Endothelial cell of umbilical vein (primary cell): ENCODE results near the gene CYFIP1. TPM values are rescaled to one million over a fixed set of nuclear protein-coding genes. Genes with fewer than 3 reads are reported as not detected.

ENCODE experiments used
- BruUV-seq: library from RNA; stranded (reverse); fragments of 400-500 nt; replicated peaks from 2 replicates; lab custom pipeline; 2021; lab: Mats Ljungman, UMichigan
- CTCF ChIA-PET: fragments of 300-600, 350-600 bp; sonication (Branson Sonifier 250); formaldehyde crosslinking; loops from one replicate; lab custom pipeline; 2021; ENCODE audit warnings: antibody characterized with exemption, inconsistent platforms; lab: Charles Lee
- POLR2A ChIA-PET: fragments of 300-600, 350-600 bp; sonication (Branson Sonifier 250); formaldehyde crosslinking; loops from one replicate; lab custom pipeline; 2021; ENCODE audit warnings: antibody characterized with exemption, inconsistent platforms; lab: Charles Lee
- DNase-seq: peaks from one replicate; pipeline ENCODE4 v3.0.0-alpha.2; 2011; ENCODE audit warnings: low read depth, low spot score
- FAIRE-seq: peaks from 2 replicates; lab custom pipeline; 2011; peaks lifted over from hg19 to GRCh38; lab: Jason Lieb, UNC
- H2AFZ ChIP-seq: 2 replicates; pipeline ENCODE4 v1.6.0; 2012; ENCODE audit warnings: low read depth, low read length, control low read depth, inconsistent platforms
- H3K27ac ChIP-seq: 2 replicates; pipeline ENCODE4 v1.5.1; 2011; ENCODE audit warnings: low read depth, mild to moderate bottlenecking, control low read depth, low read length, moderate library complexity; ENCODE audit not compliant: insufficient read depth
- H3K27me3 ChIP-seq, 2 experiments: 2 replicates each; pipeline versions ENCODE4 v1.6.0 to v1.6.1; 2011; ENCODE audit warnings: low read length in 2 of 2, mixed read lengths in 1 of 2; ENCODE audit not compliant: control insufficient read depth in 2 of 2, insufficient read depth in 2 of 2
- H3K36me3 ChIP-seq, 2 experiments: 2 replicates in 1 of 2; 3 replicates in 1 of 2; pipeline ENCODE4 v1.5.1; 2011; ENCODE audit warnings: low read length in 2 of 2, mild to moderate bottlenecking in 1 of 2, moderate library complexity in 1 of 2; ENCODE audit not compliant: control insufficient read depth in 2 of 2, insufficient read depth in 2 of 2; ENCODE audit errors: extremely low read depth in 1 of 2
- H3K4me1 ChIP-seq: 3 replicates; pipeline ENCODE4 v1.5.1; 2011; ENCODE audit warnings: mild to moderate bottlenecking, low read length; ENCODE audit not compliant: control insufficient read depth, insufficient read depth; ENCODE audit errors: extremely low read depth
- H3K4me2 ChIP-seq: 2 replicates; pipeline ENCODE4 v1.6.1; 2011; ENCODE audit warnings: low read length, control low read depth, mixed read lengths; ENCODE audit not compliant: insufficient read depth
- H3K4me3 ChIP-seq, 3 experiments: fragments of 200-600 bp in 1 of 3; sonication (generic), shearing (Covaris generic) in 1 of 3; replicated peaks in 1 of 3; 2 replicates each; pipeline ENCODE4 v1.5.1; 2011 to 2016; ENCODE audit warnings: control low read depth in 3 of 3, low read length in 3 of 3, mild to moderate bottlenecking in 2 of 3, inconsistent platforms in 1 of 3, low read depth in 1 of 3, moderate library complexity in 1 of 3; ENCODE audit not compliant: insufficient read depth in 1 of 3
- H3K79me2 ChIP-seq: 2 replicates; pipeline ENCODE4 v1.6.0; 2012; ENCODE audit warnings: low read length, inconsistent platforms; ENCODE audit not compliant: control insufficient read depth, insufficient read depth
- H3K9ac ChIP-seq: replicated peaks from 2 replicates; pipeline ENCODE3; 2011; ENCODE audit warnings: low read length, control low read depth; ENCODE audit not compliant: insufficient read depth; ENCODE audit errors: extremely low read depth
- H3K9me1 ChIP-seq: replicated peaks from 3 replicates; pipeline ENCODE4 v1.6.0; 2011; ENCODE audit warnings: mild to moderate bottlenecking, low read length; ENCODE audit not compliant: control insufficient read depth, insufficient read depth; ENCODE audit errors: extremely low read depth
- H3K9me3 ChIP-seq: replicated peaks from 2 replicates; pipeline ENCODE4 v1.5.1; 2012; ENCODE audit warnings: low read length, inconsistent platforms; ENCODE audit not compliant: control insufficient read depth, insufficient read depth
- H4K20me1 ChIP-seq: replicated peaks from 2 replicates; pipeline ENCODE3; 2011; ENCODE audit warnings: mild to moderate bottlenecking, low read length; ENCODE audit not compliant: control insufficient read depth, insufficient read depth; ENCODE audit errors: extremely low read depth
- CTCF ChIP-seq, 2 donors: IDR thresholded peaks; 1 replicate in 1 of 2; 2 replicates in 1 of 2; pipeline ENCODE4 v1.5.1; 2011; ENCODE audit warnings: low read length in 2 of 2, mild to moderate bottlenecking in 2 of 2, moderate library complexity in 2 of 2, control low read depth in 1 of 2, inconsistent platforms in 1 of 2, low read depth in 1 of 2; ENCODE audit not compliant: insufficient read depth in 1 of 2; ENCODE audit errors: extremely low read depth in 1 of 2
- EZH2 ChIP-seq: IDR thresholded peaks from 2 replicates; pipeline ENCODE4 v1.6.1; 2012; ENCODE audit warnings: borderline replicate concordance, low read depth, mild to moderate bottlenecking, moderate library complexity, low read length, inconsistent platforms; ENCODE audit not compliant: severe bottlenecking
- FOS ChIP-seq: IDR thresholded peaks from 2 replicates; pipeline ENCODE4 v1.6.1; 2011; ENCODE audit warnings: mild to moderate bottlenecking, low read length, moderate library complexity, borderline replicate concordance; ENCODE audit not compliant: insufficient read depth
- GATA2 ChIP-seq: IDR thresholded peaks from 2 replicates; pipeline ENCODE4 v1.7.0; 2011; ENCODE audit warnings: low read depth, mild to moderate bottlenecking, moderate library complexity, mixed read lengths, low read length; ENCODE audit not compliant: insufficient read length, insufficient read depth
- JUN ChIP-seq: IDR thresholded peaks from 2 replicates; pipeline ENCODE4 v1.6.1; 2011; ENCODE audit warnings: borderline replicate concordance, low read depth; ENCODE audit not compliant: insufficient read length, insufficient read depth
- MAX ChIP-seq: IDR thresholded peaks from 2 replicates; pipeline ENCODE4 v1.6.1; 2011; ENCODE audit not compliant: insufficient read depth, insufficient read length
- MYC ChIP-seq: IDR thresholded peaks from one replicate; pipeline ENCODE4 v1.6.1; 2011; ENCODE audit warnings: mild to moderate bottlenecking, low read depth, low read length
- POLR2A ChIP-seq: IDR thresholded peaks from 2 replicates; pipeline ENCODE4 v1.6.1; 2012; ENCODE audit warnings: low read depth, mild to moderate bottlenecking, control low read depth, low read length
- POLR2AphosphoS5 ChIP-seq: IDR thresholded peaks from 2 replicates; pipeline ENCODE4 v1.6.1; 2012; ENCODE audit warnings: low read depth, mild to moderate bottlenecking, control low read depth, low read length, moderate library complexity; ENCODE audit not compliant: insufficient read depth
- dilution Hi-C: fragments of 300-500 bp; cut with MboI; formaldehyde crosslinking; loops from one replicate; pipeline ENCODE4 v1.15.0; 2019; ENCODE audit warnings: low sequenced_read_pairs; ENCODE audit not compliant: extremely low pct_ligation_motif_present
- intact Hi-C: fragments of 100-400 bp; cut with micrococcal nuclease; formaldehyde crosslinking; loops from one replicate; pipeline ENCODE4 v1.10.0; 2022
- polyA plus RNA-seq, 4 experiments: library from polyadenylated mRNA; depleted of rRNA in 3 of 4; stranded (reverse) in 3 of 4; unstranded in 1 of 4; fragments of >200 nt; gene quantifications; 2 replicates each; pipeline versions ENCODE4 v1.2.1 to v1.2.3, GENCODE V29; 2011 to 2012; ENCODE audit warnings: missing spikeins in 1 of 4
- total RNA-seq: library from RNA; stranded (reverse); gene quantifications from 2 replicates; pipeline ENCODE4 v1.2.3, GENCODE V29; 2021

Gene CYFIP1
- total and polyA plus RNA-seq, 2 donors (not counting 3 experiments of a cell fraction or from before 2014, with no cell fraction given): 81.4 to 158 TPM

GRCh38 chr15:23026218-23026617, 46.0 kb upstream of the CYFIP1 start:
- TF ChIP-seq POLR2A: no peak
- no peak for TF ChIP-seq JUN
- no peak for TF ChIP-seq CTCF (IDR thresholded peaks at IDR 0.05; ENCODE audit: extremely low read depth in 1 of 2, insufficient read depth in 1 of 2, low read depth in 1 of 2, low read length in 2 of 2)
- TF ChIP-seq GATA2: no peak
- no peak for TF ChIP-seq POLR2AphosphoS5
- no peak for TF ChIP-seq MYC
- TF ChIP-seq FOS: no peak
- TF ChIP-seq EZH2: no peak
- TF ChIP-seq MAX: no peak
- POLR2A ChIA-PET: no interaction called here
- no peaks in the 10 kb centered on the region for H4K20me1 ChIP-seq
- H3K4me1 ChIP-seq: no peaks in the 10 kb centered on the region
- H3K9me3 ChIP-seq: no peaks in the 10 kb centered on the region
- H3K9ac ChIP-seq: no peak overlapping the region
- no peaks in the 10 kb centered on the region for H3K27me3 ChIP-seq
- no peak for FAIRE-seq
- H2AFZ ChIP-seq: no peak overlapping the region
- no peak for DNase-seq
- no peak overlapping the region for H3K4me2 ChIP-seq
- dilution Hi-C loops: no loop called here
- no peak overlapping the region for H3K4me3 ChIP-seq
- intact Hi-C loops: no loop called here
- no peaks in the 10 kb centered on the region for H3K9me1 ChIP-seq
- CTCF ChIA-PET: interaction anchor here (1.4 to 1.6 kb wide), 2 partner anchors 7 to 9 kb away, joined by 4 to 10 read pairs; no protein-coding TSS in a partner anchor
- H3K36me3 ChIP-seq: peaks cover 5% of the 10 kb centered on the region in 2 experiments
- BruUV-seq: no TSS peak
- no peaks in the 10 kb centered on the region for H3K79me2 ChIP-seq
- no peak overlapping the region for H3K27ac ChIP-seq
